ENCODE data around the gene PRKACA.

The PRKACA gene

GRCh38 chr19:14102102-14102696, 15.4 kb downstream of the PRKACA start:
- H3K27me3 ChIP-seq (replicated peaks; ENCODE audit: control insufficient read depth, insufficient read depth, low read length), result no peaks in the 10 kb centered on the region
- H3K4me1 ChIP-seq (ENCODE audit: control insufficient read depth, insufficient read depth, low read length), result peaks cover 15% of the 10 kb centered on the region
- DNase-seq (ENCODE audit: low read depth), result no peak
- no peak overlapping the region for H3K4me3 ChIP-seq (ENCODE audit: low read length)
- H3K9me3 ChIP-seq (ENCODE audit: control insufficient read depth, low read length), result no peaks in the 10 kb centered on the region
- peaks cover 69% of the 10 kb centered on the region for H3K36me3 ChIP-seq (ENCODE audit: control insufficient read depth, insufficient read depth, low read length, severe bottlenecking)
- peak overlapping the region; percentile 5 for H3K9ac ChIP-seq (ENCODE audit: low read length)

GRCh38 chr19:14101003-14101545, 16.5 kb downstream of the PRKACA start:
- no peak for DNase-seq (ENCODE audit: low read depth)
- Histone ChIP-seq H3K27me3 (replicated peaks; ENCODE audit: control insufficient read depth, insufficient read depth, low read length) (no peaks in the 10 kb centered on the region), H3K9me3 (ENCODE audit: control insufficient read depth, low read length) (no peaks in the 10 kb centered on the region), H3K4me1 (ENCODE audit: control insufficient read depth, insufficient read depth, low read length) (peaks cover 15% of the 10 kb centered on the region), H3K36me3 (ENCODE audit: control insufficient read depth, insufficient read depth, low read length, severe bottlenecking) (peaks cover 72% of the 10 kb centered on the region), H3K9ac (ENCODE audit: low read length) (no peak overlapping the region), H3K4me3 (ENCODE audit: low read length) (no peak overlapping the region)

- peaks cover 55% of the 10 kb centered on the region for H3K36me3 ChIP-seq (ENCODE audit: control insufficient read depth, insufficient read depth, low read length, severe bottlenecking)
- peaks cover 12% of the 10 kb centered on the region for H3K4me1 ChIP-seq (ENCODE audit: control insufficient read depth, insufficient read depth, low read length)
- H3K27me3 ChIP-seq (replicated peaks; ENCODE audit: control insufficient read depth, insufficient read depth, low read length), result no peaks in the 10 kb centered on the region
- no peak overlapping the region for H3K4me3 ChIP-seq (ENCODE audit: low read length)
- H3K9me3 ChIP-seq (ENCODE audit: control insufficient read depth, low read length), result peaks cover 9% of the 10 kb centered on the region
- H3K9ac ChIP-seq (ENCODE audit: low read length), result no peak overlapping the region
- no peak for DNase-seq (ENCODE audit: low read depth)
Measured at GRCh38 chr19:14097532-14098151, 19.9 kb downstream of the PRKACA start.

- no peaks in the 10 kb centered on the region for H3K27me3 ChIP-seq (replicated peaks; ENCODE audit: control insufficient read depth, insufficient read depth, low read length)
- DNase-seq (ENCODE audit: low read depth), result no peak
- peaks cover 9% of the 10 kb centered on the region for H3K9me3 ChIP-seq (ENCODE audit: control insufficient read depth, low read length)
- H3K4me1 ChIP-seq (ENCODE audit: control insufficient read depth, insufficient read depth, low read length), result peaks cover 5% of the 10 kb centered on the region
- H3K4me3 ChIP-seq (ENCODE audit: low read length), result no peak overlapping the region
- no peak overlapping the region for H3K9ac ChIP-seq (ENCODE audit: low read length)
- H3K36me3 ChIP-seq (ENCODE audit: control insufficient read depth, insufficient read depth, low read length, severe bottlenecking), result peaks cover 49% of the 10 kb centered on the region
Measured at GRCh38 chr19:14096272-14096992, 21.1 kb downstream of the PRKACA start.

- peaks cover 9% of the 10 kb centered on the region for H3K9me3 ChIP-seq (ENCODE audit: control insufficient read depth, low read length)
- no peak overlapping the region for H3K4me3 ChIP-seq (ENCODE audit: low read length)
- H3K36me3 ChIP-seq (ENCODE audit: control insufficient read depth, insufficient read depth, low read length, severe bottlenecking), result peaks cover 34% of the 10 kb centered on the region
- no peaks in the 10 kb centered on the region for H3K27me3 ChIP-seq (replicated peaks; ENCODE audit: control insufficient read depth, insufficient read depth, low read length)
- no peak for DNase-seq (ENCODE audit: low read depth)
- H3K9ac ChIP-seq (ENCODE audit: low read length), result no peak overlapping the region
- H3K4me1 ChIP-seq (ENCODE audit: control insufficient read depth, insufficient read depth, low read length), result peaks cover 5% of the 10 kb centered on the region
Measured at GRCh38 chr19:14094854-14095253, 22.7 kb downstream of the PRKACA start.

- H3K4me1 ChIP-seq (ENCODE audit: control insufficient read depth, insufficient read depth, low read length), result peaks cover 11% of the 10 kb centered on the region
- peaks cover 33% of the 10 kb centered on the region for H3K36me3 ChIP-seq (ENCODE audit: control insufficient read depth, insufficient read depth, low read length, severe bottlenecking)
- H3K9me3 ChIP-seq (ENCODE audit: control insufficient read depth, low read length), result peaks cover 9% of the 10 kb centered on the region
- no peak for DNase-seq (ENCODE audit: low read depth)
- peak overlapping the region; percentile 6 for H3K4me3 ChIP-seq (ENCODE audit: low read length)
- H3K9ac ChIP-seq (ENCODE audit: low read length), result no peak overlapping the region
- H3K27me3 ChIP-seq (replicated peaks; ENCODE audit: control insufficient read depth, insufficient read depth, low read length), result no peaks in the 10 kb centered on the region
Measured at GRCh38 chr19:14093117-14093823, 24.3 kb downstream of the PRKACA start.

GRCh38 chr19:14091813-14092462, 25.6 kb downstream of the PRKACA start:
- peaks cover 11% of the 10 kb centered on the region for H3K4me1 ChIP-seq (ENCODE audit: control insufficient read depth, insufficient read depth, low read length)
- no peak for DNase-seq (ENCODE audit: low read depth)
- peaks cover 9% of the 10 kb centered on the region for H3K9me3 ChIP-seq (ENCODE audit: control insufficient read depth, low read length)
- peak overlapping the region; percentile 87 for H3K4me3 ChIP-seq (ENCODE audit: low read length)
- H3K36me3 ChIP-seq (ENCODE audit: control insufficient read depth, insufficient read depth, low read length, severe bottlenecking), result peaks cover 27% of the 10 kb centered on the region
- H3K27me3 ChIP-seq (replicated peaks; ENCODE audit: control insufficient read depth, insufficient read depth, low read length), result no peaks in the 10 kb centered on the region
- H3K9ac ChIP-seq (ENCODE audit: low read length), result peak overlapping the region; percentile 92

GRCh38 chr19:14091081-14091812, 26.3 kb downstream of the PRKACA start:
- no peaks in the 10 kb centered on the region for H3K27me3 ChIP-seq (replicated peaks; ENCODE audit: control insufficient read depth, insufficient read depth, low read length)
- peak overlapping the region; percentile 92 for H3K9ac ChIP-seq (ENCODE audit: low read length)
- H3K9me3 ChIP-seq (ENCODE audit: control insufficient read depth, low read length), result peaks cover 9% of the 10 kb centered on the region
- peak; percentile 58 for DNase-seq (ENCODE audit: low read depth)
- peaks cover 20% of the 10 kb centered on the region for H3K36me3 ChIP-seq (ENCODE audit: control insufficient read depth, insufficient read depth, low read length, severe bottlenecking)
- H3K4me1 ChIP-seq (ENCODE audit: control insufficient read depth, insufficient read depth, low read length), result peaks cover 11% of the 10 kb centered on the region
- H3K4me3 ChIP-seq (ENCODE audit: low read length), result peak overlapping the region; percentile 87

GRCh38 chr19:14090509-14091080, 27.0 kb downstream of the PRKACA start, which contains the start of gene SAMD1:
TSS of gene SAMD1 (minus strand) at chr19:14090751.
- H3K9me3 ChIP-seq (ENCODE audit: control insufficient read depth, low read length), result peaks cover 9% of the 10 kb centered on the region
- DNase-seq (ENCODE audit: low read depth), result peak; percentile 97
- no peaks in the 10 kb centered on the region for H3K27me3 ChIP-seq (replicated peaks; ENCODE audit: control insufficient read depth, insufficient read depth, low read length)
- peak within 1 kb of the TSS; percentile 87 for H3K4me3 ChIP-seq (ENCODE audit: low read length)
- H3K36me3 ChIP-seq (ENCODE audit: control insufficient read depth, insufficient read depth, low read length, severe bottlenecking), result peaks cover 19% of the 10 kb centered on the region
- peak within 1 kb of the TSS; percentile 92 for H3K9ac ChIP-seq (ENCODE audit: low read length)
- peaks cover 11% of the 10 kb centered on the region for H3K4me1 ChIP-seq (ENCODE audit: control insufficient read depth, insufficient read depth, low read length)

All from adipocyte (in vitro differentiated cells).